ENCODE results near the gene UTP14A. TPM values are rescaled to one million over a fixed set of nuclear protein-coding genes. Genes with fewer than 3 reads are reported as not detected.

UTP14A gene
- total and polyA plus RNA-seq, 2 experiments from 2014 or later = 8.7 to 11.4 TPM

- H3K79me2 ChIP-seq = no peaks in the 10 kb centered on the region
- 74% methylated on average over 1 of the region's 1 CpG for WGBS (ENCODE audit: low lambda C conversion rate, missing lambda C conversion rate)
- H3K4me3 ChIP-seq = no peak overlapping the region
- TF ChIP-seq EZH2phosphoT487 (IDR thresholded peaks at IDR 0.05; ENCODE audit: low read depth, severe bottlenecking, unreplicated experiment) (no peak), CTCF (IDR thresholded peaks at IDR 0.05; ENCODE audit: poor library complexity) (no peak), EZH2 (IDR thresholded peaks at IDR 0.05; ENCODE audit: borderline replicate concordance) (no peak)
- DNase-seq (ENCODE audit: low spot score) = no peak
- H3K27me3 ChIP-seq = no peaks in the 10 kb centered on the region
- H3K4me1 ChIP-seq (ENCODE audit: insufficient read depth) = no peaks in the 10 kb centered on the region
- H3K9me2 ChIP-seq (replicated peaks; ENCODE audit: insufficient read depth) = no peaks in the 10 kb centered on the region
- no peaks in the 10 kb centered on the region for H4K20me1 ChIP-seq (ENCODE audit: insufficient read depth, poor library complexity, severe bottlenecking)
- no peaks in the 10 kb centered on the region for H3K9me3 ChIP-seq (ENCODE audit: low read depth)
- H3K36me3 ChIP-seq (replicated peaks; ENCODE audit: insufficient read depth, low read depth) = no peaks in the 10 kb centered on the region
- no peak overlapping the region for H3K27ac ChIP-seq
- no peak overlapping the region for H3K4me2 ChIP-seq
- H2AFZ ChIP-seq = no peak overlapping the region
These were observed 39.2 kb downstream of the UTP14A start for GRCh38 chrX:129945131-129945530.

- WGBS (ENCODE audit: low lambda C conversion rate, missing lambda C conversion rate) = 52% methylated on average over 18 of the region's 18 CpGs
- Histone ChIP-seq H3K9me3 (ENCODE audit: low read depth) (no peaks in the 10 kb centered on the region), H3K27me3 (no peaks in the 10 kb centered on the region), H2AFZ (no peak overlapping the region), H3K79me2 (no peaks in the 10 kb centered on the region), H3K36me3 (replicated peaks; ENCODE audit: insufficient read depth, low read depth) (no peaks in the 10 kb centered on the region), H3K4me3 (no peak overlapping the region), H3K4me2 (peak overlapping the region; percentile 79), H4K20me1 (ENCODE audit: insufficient read depth, poor library complexity, severe bottlenecking) (no peaks in the 10 kb centered on the region), H3K4me1 (ENCODE audit: insufficient read depth) (no peaks in the 10 kb centered on the region), H3K27ac (no peak overlapping the region), H3K9me2 (replicated peaks; ENCODE audit: insufficient read depth) (no peaks in the 10 kb centered on the region)
- TF ChIP-seq EZH2phosphoT487 (IDR thresholded peaks at IDR 0.05; ENCODE audit: low read depth, severe bottlenecking, unreplicated experiment) = no peak
- TF ChIP-seq CTCF (IDR thresholded peaks at IDR 0.05; ENCODE audit: poor library complexity) = no peak
- no peak for TF ChIP-seq EZH2 (IDR thresholded peaks at IDR 0.05; ENCODE audit: borderline replicate concordance)
- no peak for DNase-seq (ENCODE audit: low spot score)
These were observed 47.3 kb downstream of the UTP14A start for GRCh38 chrX:129953334-129953648.

- Histone ChIP-seq H3K9me3 (ENCODE audit: low read depth) (no peaks in the 10 kb centered on the region), H3K36me3 (replicated peaks; ENCODE audit: insufficient read depth, low read depth) (no peaks in the 10 kb centered on the region), H2AFZ (no peak overlapping the region), H3K4me2 (no peak overlapping the region), H3K27me3 (no peaks in the 10 kb centered on the region), H3K4me1 (ENCODE audit: insufficient read depth) (no peaks in the 10 kb centered on the region), H3K9me2 (replicated peaks; ENCODE audit: insufficient read depth) (no peaks in the 10 kb centered on the region), H3K4me3 (no peak overlapping the region), H4K20me1 (ENCODE audit: insufficient read depth, poor library complexity, severe bottlenecking) (no peaks in the 10 kb centered on the region), H3K27ac (no peak overlapping the region), H3K79me2 (no peaks in the 10 kb centered on the region)
- DNase-seq (ENCODE audit: low spot score) = no peak
- whole genome bisulfite sequencing (ENCODE audit: low lambda C conversion rate, missing lambda C conversion rate) = 80% methylated on average over 4 of the region's 4 CpGs
- TF ChIP-seq EZH2 (IDR thresholded peaks at IDR 0.05; ENCODE audit: borderline replicate concordance) = no peak
These were observed 47.9 kb downstream of the UTP14A start for GRCh38 chrX:129953881-129954280.

GRCh38 chrX:129954804-129955203, 48.8 kb downstream of the UTP14A start:
- Histone ChIP-seq H3K4me3 (no peak overlapping the region), H3K9me3 (ENCODE audit: low read depth) (no peaks in the 10 kb centered on the region), H3K4me1 (ENCODE audit: insufficient read depth) (no peaks in the 10 kb centered on the region), H2AFZ (no peak overlapping the region), H3K36me3 (replicated peaks; ENCODE audit: insufficient read depth, low read depth) (no peaks in the 10 kb centered on the region), H3K27ac (no peak overlapping the region), H4K20me1 (ENCODE audit: insufficient read depth, poor library complexity, severe bottlenecking) (no peaks in the 10 kb centered on the region), H3K4me2 (no peak overlapping the region), H3K27me3 (no peaks in the 10 kb centered on the region), H3K9me2 (replicated peaks; ENCODE audit: insufficient read depth) (no peaks in the 10 kb centered on the region), H3K79me2 (no peaks in the 10 kb centered on the region)
- 53% methylated on average over 3 of the region's 3 CpGs for WGBS (ENCODE audit: low lambda C conversion rate, missing lambda C conversion rate)
- TF ChIP-seq CTCF (IDR thresholded peaks at IDR 0.05; ENCODE audit: poor library complexity) (no peak), EZH2 (IDR thresholded peaks at IDR 0.05; ENCODE audit: borderline replicate concordance) (no peak), EZH2phosphoT487 (IDR thresholded peaks at IDR 0.05; ENCODE audit: low read depth, severe bottlenecking, unreplicated experiment) (no peak)
- no peak for DNase-seq (ENCODE audit: low spot score)

Measured in hepatocyte (in vitro differentiated cells).